Coronary artery (tissue), 2 donors: ENCODE measurements around the gene CYP27B1.

Source experiments
- DNase-seq: peaks from one replicate; pipeline ENCODE4 v3.0.0-alpha.2; 2017; ENCODE audit warnings: low spot score
- H3K27ac ChIP-seq, 2 donors: fragments of 200-600 bp; sonication (generic); one replicate each; pipeline ENCODE4 v1.5.1; 2016 to 2019
- H3K4me3 ChIP-seq: fragments of 200-600 bp; sonication (generic); 2 replicates; pipeline ENCODE4 v1.5.1; 2016; ENCODE audit warnings: mild to moderate bottlenecking, moderate library complexity
- CTCF ChIP-seq: fragments of 200-600 bp; sonication (generic); IDR thresholded peaks from one replicate; pipeline ENCODE4 v1.5.1; 2019; ENCODE audit warnings: antibody characterized with exemption

CYP27B1 gene

DNA sequence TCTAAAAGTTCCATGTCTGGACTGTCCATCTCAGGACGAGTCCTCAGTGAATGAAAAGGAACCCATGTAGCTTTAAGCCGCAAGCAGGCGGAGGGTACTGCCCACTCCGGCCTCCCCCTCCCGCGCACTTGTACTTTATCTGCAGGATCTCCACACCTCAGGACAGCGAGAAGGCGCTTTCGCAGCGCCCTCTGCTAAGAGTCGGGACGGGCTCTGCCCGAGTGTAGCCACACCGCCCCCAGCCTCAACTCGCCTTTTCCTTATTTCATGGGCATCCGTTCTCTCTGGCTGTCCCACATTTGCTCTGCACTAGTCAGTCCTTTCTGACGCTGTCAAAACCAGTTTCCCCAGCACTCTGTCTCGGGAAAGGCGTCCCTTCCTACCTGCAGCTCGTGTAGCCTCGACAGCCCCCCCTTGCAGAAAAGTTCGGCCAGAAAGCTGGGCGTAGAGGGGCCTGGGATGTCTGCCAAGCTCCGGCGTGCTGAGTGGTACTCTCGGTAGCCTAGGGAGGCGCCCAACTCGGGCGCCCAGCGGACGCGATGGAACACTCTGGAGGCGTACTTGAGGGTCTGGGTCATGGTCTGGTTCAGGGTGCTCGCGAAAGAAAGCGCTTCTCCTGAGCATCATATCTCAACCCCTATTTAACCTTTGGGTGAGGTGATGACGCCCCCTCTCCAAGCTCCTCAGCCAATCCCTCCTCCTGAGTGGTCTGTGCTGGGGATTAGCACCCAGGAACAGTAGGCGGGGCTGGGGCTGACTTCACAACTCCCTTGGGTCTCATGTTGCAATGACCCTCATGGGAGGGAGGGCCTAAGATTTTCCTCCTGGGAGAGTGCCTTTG is at the start of gene CYP27B1:
Gene CYP27B1, minus strand, starts transcription at position 615 of the 841 bp plus-strand sequence. Its CDS starts 37 bp downstream, at position 578.
- TF ChIP-seq CTCF = no peak
- Histone ChIP-seq H3K27ac (peak within 1 kb of the TSS in 1 of 2 donors; percentile 8), H3K4me3 (peak within 1 kb of the TSS; percentile 69)
- no peak for DNase-seq

DNA sequence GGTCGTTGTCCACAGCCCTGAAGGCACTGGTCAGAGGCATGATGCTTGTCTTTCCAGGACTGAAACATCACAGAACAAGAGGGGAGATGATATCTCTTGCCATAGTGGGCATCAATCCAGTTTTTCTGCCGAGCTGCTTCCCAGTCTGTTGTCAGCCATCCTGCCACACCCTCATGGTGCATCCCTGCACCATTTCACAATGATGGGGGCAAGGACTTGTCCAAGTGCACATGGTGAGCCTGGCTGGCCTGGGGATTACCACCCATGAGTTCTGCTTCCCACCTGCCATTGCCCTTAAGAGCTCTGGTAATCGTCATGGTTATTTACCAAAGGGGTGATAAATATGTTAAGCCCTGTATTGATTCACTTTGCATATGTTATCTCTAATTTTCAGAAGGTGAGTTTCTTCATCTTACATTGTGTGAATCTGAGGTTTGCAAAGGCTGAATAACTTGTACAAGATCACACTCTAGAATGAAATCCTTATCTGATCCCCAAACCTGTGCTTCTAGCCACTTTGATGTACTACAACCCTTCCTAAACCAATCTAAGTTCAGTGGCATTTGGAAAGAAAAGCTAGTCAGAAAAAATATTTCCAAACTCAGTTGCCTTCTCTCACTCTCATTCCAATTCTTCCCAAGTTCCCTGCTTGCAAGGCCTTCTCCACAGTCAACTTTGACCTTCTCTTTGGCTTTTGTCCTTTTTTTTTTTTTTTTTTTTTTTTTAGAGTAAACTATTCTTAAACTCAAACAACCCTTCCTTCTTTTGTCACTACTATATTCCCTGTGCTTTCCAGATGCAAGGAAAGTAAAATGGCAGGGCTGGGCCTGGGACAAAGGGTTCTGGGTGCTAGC is 49.4 kb upstream of the CYP27B1 start:
- TF ChIP-seq CTCF = no peak
- Histone ChIP-seq H3K27ac (peak overlapping the region in 1 of 2 donors; percentile 68), H3K4me3 (no peak overlapping the region)
- no peak for DNase-seq

DNA sequence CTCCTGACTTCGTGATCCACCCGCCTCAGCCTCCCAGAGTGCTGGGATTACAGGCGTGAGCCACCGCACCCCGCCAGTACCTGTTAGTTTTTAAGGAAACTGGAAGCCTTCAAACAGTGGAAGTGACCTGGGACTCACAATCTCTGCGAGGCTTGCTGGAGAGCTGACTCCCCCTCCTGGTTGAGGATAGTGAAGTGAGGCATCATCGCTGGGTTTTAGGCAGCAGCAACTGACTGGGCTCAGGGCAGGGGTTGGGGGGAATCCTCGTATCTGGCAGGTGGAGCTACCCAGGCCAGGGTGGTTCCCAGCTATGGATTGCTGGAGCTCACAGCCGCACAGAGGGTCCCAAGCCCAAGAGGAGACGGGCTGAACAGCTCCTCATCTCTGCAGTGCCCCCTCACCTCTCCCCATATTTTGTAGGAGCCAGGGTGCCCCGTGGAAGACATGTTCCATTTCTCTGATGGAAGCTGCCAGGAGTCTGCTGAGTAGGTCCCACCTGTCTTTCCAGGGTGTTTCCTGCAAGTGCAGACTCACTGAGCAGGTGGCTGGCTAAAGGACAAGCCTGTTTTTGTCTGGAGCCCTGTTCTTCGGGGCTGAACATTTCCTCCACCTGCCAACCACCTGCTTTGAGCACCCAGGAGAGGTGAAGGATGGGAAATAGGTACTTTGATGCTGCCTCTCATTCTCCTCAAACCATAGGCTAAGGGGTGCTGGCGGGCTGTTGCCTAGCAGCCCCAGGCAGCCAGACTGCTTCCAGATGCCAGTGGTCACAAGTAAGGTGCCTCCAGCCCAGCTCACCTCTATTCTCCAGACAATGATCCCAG is 48.5 kb upstream of the CYP27B1 start:
- Histone ChIP-seq H3K4me3 (no peak overlapping the region), H3K27ac (peak overlapping the region in 1 of 2 donors; percentile 64)
- peak; percentile 68 for DNase-seq
- TF ChIP-seq CTCF = no peak

DNA sequence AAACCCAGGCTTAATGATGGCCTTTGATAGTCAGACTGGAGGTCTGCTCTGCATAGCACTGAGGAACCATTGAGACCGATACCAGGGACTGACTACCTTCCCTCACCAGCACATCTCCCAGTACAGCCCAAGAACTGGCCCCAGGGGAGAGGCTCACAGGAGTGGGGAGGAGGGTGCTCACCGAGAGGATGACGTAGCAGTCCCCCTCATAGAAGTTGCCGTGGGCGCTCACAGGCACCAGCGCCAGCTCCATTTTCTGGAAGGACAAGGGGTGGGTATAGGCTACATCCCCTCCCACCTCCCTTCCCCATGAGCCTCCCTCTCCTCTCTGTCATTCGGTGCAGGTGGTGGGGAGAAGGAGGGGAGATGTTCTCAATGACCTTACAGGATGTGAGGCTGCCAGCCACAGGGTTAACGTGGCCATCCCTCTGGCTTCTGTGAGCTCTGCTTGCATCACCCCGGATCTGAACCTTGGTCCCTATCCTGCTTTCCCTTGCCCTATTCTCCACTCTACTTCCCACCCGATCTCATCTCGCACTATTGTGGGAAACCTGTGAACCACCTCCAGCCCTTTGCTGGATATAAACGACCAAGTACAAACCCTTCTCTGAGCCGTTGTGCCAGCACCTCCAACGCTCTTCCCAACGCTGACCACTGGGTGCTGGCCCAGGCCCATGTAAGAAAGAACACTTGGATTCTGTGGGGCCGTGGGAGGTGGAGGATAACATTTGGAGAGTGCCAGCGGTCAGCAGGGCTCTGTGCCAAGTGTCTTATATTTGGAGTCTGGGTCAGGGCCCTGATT is 47.3 kb upstream of the CYP27B1 start:
- DNase-seq = peak; percentile 66
- Histone ChIP-seq H3K27ac (peak overlapping the region in 1 of 2 donors; percentile 44), H3K4me3 (no peak overlapping the region)
- TF ChIP-seq CTCF = no peak

DNA sequence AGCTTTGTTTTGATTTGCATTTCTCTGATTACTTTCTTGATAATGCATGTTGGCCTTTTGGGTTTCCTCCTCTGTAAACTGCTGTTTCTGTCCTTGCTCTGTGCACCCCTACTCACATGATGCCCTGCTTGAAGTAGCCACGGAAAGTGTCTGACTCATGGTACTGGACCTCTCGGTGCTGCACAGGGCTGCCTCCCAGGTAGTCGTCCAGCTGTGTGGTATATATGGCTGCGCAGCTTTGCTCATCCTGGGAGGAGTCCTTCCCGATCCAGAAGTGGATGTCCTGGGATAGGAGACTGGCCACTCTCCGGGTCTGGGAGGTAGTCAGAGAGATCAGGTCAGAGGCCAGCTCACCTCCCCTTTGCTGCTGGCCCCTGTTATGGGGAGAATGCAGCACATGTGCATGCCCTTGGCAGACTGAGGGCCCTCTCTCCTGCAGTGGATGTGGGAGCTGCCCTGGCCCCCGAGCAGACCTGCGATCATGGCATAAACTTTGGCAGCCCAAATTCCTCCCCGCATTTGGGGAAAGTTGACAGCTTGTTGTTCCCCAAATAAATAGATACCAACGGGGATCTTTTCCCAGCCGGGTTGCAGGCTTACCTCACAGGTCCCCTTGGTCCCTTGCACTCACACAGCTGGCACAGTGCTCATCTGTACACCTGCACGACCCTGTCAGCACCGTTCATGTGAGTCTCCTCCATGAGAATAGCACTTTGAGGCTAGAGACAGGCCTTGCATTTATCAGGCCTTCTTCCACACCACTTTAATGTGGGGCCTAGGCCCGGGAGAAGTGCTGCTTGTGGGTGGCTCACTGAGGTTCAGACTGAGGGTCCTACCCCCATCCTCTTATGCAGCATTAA is 46.5 kb upstream of the CYP27B1 start:
- peak; percentile 62 for DNase-seq
- Histone ChIP-seq H3K27ac (no peak overlapping the region), H3K4me3 (no peak overlapping the region)
- TF ChIP-seq CTCF = no peak
